Stimulated activated CD8-positive, alpha-beta memory T cell treated with anti-CD3 and anti-CD28 coated beads, Interleukin-2, amount 100 ng/mL, for 1 hour (primary cell): ENCODE measurements around the gene ANKRD28.
"Not testable (repeated sequence)": the region's sequence is repeated elsewhere in the genome, so short reads cannot be mapped to it uniquely, and the experiment has no call there.

Source experiments
- DNase-seq, 2 donors: peaks; one replicate each; pipeline ENCODE4 v3.0.0-alpha.2; 2020; ENCODE audit warnings: low read depth in 2 of 2

Gene ANKRD28

DNA sequence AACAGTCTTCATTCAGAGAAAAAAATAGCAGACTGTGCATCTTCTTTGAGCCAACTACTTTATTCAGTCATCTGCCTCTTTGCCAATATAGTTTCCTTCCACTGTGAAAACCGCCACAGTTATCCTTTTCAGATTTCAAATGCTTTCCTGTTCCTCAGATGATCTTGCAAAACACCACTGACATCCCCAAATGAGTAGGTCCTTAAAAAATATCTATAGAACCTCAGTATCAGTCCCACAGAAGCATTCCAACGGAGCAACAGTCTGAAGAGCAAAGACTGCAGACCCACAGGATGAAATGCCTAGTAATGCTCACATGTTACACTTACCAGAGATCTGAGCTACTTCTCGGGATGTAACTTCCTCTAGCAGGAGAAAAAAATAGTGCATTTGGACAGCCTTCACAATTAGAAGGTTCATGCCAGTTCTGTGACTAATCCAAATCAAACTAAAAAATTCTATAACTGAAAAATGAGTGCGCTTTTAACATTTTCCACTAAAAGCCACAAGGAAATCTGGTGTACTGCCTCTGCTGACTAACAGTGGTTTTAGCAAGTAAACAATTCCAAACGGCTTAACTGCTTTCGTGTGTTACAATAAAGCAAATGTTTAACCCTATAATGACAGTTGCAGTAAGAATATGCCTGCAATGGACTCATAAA, at the start of gene ANKRD28:
Gene ANKRD28 (minus strand): TSS at position 338 of the 662 bp plus-strand sequence. CDS start 1,458 bp downstream, outside the sequence.
- no peak for DNase-seq

DNA sequence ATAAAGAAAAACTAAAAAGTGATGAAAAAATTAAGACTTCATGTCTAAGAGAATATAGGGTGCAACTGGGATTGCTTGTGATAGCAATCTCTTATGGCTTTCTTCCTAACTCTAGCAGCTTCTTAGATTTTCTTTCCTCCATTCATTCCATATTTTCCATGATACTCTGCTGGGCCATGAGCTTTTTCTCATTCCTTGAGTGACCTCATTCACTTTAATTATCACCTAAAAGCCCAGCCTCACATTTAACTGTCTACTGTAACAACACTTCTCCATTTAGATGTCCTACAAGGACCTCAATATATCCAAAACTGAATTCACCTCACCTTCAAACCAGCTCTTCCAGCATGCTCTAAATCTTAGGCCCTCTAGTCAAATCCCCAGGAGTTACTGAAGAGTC, 49.5 kb upstream of the ANKRD28 start:
- DNase-seq = no peak

GRCh38 chr3:15846606-15847005, 48.8 kb upstream of the ANKRD28 start:
- no peak for DNase-seq

DNA sequence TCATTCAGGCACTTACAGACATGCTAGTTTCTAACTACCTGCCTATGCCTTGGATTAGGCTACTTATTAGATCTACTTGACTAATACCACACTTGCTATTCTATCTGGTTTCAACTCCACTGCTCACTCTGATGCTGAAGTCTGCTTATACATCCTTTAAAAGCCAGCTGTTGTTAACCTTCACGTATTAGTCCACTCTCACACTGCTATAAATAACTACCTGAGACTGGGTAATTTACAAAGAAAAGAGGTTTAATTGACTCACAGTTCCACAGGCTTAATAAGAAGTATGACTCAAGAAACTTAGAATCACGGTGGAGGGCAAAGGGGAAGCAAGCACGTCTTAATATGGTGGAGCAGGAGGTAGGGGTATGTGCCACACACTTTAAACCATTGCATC, 47.7 kb upstream of the ANKRD28 start:
- DNase-seq = no peak

- no peak for DNase-seq
Observed at GRCh38 chr3:15844889-15845288, 47.1 kb upstream of the ANKRD28 start.

GRCh38 chr3:15841091-15841973, 43.6 kb upstream of the ANKRD28 start:
- not testable (repeated sequence) for DNase-seq

DNA sequence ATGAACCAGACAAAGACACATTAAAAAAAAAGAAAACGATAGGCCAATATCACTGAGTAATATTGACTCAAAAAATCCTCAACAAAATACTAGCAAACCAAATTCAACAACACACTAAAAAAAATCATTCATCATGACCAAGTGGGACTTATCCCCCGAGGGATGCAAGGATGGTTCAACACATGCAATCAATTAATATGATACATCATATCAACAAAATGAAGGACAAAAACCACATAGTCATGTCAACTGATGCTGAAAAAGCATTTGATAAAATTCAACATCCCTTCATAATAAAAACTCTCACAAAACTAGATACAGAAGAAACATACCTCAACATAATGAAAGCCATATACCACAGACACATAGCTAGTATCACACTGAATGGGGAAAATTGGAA, 41.8 kb upstream of the ANKRD28 start:
- DNase-seq = no peak

GRCh38 chr3:15831927-15832326, 34.1 kb upstream of the ANKRD28 start:
- no peak for DNase-seq

DNA sequence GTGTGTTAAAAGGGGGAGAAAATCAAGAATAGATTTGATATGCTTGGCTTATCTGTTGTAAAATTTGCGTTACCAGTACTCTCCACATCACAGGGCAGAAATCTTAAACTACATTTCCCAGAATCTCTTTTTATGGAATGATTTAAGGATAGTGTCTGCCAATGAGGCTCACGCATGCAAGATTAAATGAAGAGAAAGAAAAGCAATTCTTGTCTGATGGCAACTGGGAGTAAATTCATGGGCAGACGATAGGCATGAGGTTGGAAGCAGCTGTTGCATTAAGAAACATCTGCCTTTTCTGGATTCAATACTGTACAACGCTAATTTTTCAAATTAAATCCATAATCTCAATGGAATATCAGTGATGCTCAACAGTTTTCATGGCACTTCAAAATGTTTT, 27.2 kb upstream of the ANKRD28 start:
- DNase-seq = no peak

- DNase-seq = no peak
Observed at GRCh38 chr3:15823092-15823491, 25.3 kb upstream of the ANKRD28 start.

- DNase-seq = no peak
Observed at GRCh38 chr3:15822281-15822680, 24.5 kb upstream of the ANKRD28 start.

DNA sequence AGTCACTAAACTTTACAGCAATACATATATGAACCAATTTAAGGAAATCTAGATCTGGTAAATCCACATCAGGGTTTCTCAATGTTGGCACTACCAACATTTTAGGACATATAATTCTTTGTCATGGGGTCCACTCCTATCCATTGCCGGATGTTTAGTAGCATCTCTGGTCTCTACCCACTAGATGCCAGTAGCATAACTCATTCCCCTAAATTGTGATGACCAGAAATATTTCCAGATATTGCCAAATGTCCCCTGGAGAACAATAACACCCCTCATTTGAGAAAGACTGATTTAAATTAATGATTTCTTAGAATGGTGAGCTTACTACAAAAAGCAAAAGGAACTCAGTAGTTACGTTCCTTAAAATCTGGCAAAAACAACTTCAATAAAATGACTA, 23.1 kb upstream of the ANKRD28 start:
- no peak for DNase-seq

DNA sequence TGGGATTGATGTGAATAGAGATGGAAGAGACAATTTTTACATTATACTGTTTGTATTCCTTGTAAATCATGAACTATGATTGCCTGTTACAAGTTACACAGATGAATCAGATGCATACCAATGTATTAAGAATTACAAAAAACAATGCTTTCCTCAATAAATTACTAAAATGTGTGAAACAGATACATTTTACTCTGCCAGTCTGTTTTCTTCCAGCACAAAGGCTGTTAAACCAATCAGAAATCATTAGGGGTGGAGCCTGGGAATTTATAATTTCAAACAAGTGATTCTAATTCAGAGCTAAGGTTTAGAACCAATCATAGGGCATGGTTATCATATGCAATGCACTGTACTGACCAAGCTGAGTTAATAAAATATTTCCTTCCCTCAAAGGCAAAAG, 21.8 kb upstream of the ANKRD28 start:
- no peak for DNase-seq

- DNase-seq = no peak
Observed at GRCh38 chr3:15819043-15819442, 21.3 kb upstream of the ANKRD28 start.

GRCh38 chr3:15815696-15816095, 17.9 kb upstream of the ANKRD28 start:
- no peak for DNase-seq

GRCh38 chr3:15813079-15813478, 15.3 kb upstream of the ANKRD28 start:
- not testable (repeated sequence) for DNase-seq

DNA sequence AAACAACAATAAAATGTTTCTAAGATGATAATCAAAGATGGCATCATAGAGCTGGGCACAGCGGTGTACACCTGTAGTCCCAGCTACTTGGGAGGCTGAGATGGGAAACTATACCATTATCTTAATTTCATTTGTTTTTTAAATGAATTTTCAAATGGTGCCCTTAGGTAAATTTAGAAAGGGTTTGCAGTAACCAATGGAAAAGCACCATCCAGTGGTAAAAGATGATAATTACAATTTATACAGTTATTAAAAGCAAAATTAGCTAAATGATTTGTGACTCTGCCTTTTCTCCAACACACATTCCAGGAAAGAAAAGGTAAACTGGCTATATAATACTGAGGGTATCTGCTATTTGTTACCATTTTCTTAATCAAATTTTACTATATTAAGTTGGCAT, 14.4 kb upstream of the ANKRD28 start:
- no peak for DNase-seq

DNA sequence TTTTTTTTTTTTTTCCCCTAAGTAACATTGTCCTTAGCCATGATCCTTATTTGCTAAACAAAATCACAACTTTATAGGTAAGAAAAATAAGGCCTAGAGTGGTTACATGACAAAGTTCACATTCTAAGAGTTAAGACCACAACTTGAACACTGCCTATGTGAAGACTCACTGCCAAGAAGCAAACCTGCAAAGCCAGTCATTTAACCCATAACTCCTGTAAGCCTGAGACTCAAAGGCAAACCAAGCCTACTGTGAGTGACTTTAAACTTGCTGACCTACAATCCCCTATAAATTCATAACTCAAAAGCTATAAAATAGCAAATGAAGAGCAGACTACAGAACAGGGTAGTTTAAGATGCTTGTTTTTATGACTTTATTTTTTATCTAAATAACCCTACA, 12.9 kb upstream of the ANKRD28 start:
- no peak for DNase-seq

DNA sequence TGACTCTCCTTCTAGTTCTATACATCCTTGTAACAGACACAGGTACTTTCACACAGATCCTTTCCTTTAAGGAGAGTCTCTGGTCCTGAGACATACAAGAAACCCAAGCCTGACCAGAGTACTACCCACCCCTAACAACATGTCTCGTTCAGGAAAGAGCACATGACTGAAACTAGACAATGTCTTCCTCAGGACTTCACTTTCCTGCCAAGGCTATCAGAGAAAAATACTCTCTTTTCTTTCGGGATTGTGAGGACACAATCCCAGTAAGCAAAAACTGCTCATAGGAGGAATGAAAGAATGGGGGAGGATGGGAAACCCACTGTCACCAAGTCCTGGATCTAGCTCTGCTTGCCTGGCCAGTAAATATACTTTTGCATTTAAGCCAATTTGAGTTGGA, 11.5 kb upstream of the ANKRD28 start:
- DNase-seq = no peak

DNA sequence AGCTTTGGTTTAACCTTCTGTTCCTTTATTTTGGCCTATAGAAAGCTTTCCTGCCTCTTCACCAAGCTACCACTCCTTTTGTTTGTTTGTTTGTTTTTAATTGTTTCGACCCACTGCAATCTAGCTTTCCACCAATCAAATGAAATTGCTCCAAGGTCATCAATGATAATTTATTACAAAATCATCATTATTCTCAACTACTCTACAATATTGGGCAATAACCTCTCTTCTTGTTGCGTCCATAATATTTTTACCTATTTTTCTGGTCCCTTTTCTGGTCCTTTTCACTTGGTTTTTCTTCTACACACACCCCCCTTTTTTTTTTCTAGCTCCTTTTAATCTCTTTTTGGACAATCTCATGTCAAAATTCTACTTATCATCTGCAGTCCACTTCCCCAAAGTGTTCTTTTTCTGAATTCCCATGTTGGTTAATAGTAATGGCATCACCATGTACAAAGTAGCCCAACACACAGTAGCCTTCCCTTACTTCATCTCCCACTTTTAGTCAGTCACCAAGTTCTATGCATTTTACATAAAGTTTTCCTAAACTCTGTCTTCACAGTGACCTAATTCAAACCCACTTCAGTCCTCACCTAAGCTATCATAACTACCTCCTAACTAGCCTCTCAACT, 11.0 kb upstream of the ANKRD28 start:
- no peak for DNase-seq

- no peak for DNase-seq
Observed at GRCh38 chr3:15805756-15806266, 8.0 kb upstream of the ANKRD28 start.

GRCh38 chr3:15804553-15805095, 6.8 kb upstream of the ANKRD28 start:
- no peak for DNase-seq
